GM21528 (cell line): ENCODE measurements around the gene HES3.

Experiments
- ATAC-seq: cut with Tn5 transposase; IDR thresholded peaks from one replicate; pipeline ENCODE4 v1.9.1; 2021; ENCODE audit warnings: mild to moderate bottlenecking, moderate library complexity; ENCODE audit not compliant: unreplicated experiment, low FRiP score

HES3 gene

DNA sequence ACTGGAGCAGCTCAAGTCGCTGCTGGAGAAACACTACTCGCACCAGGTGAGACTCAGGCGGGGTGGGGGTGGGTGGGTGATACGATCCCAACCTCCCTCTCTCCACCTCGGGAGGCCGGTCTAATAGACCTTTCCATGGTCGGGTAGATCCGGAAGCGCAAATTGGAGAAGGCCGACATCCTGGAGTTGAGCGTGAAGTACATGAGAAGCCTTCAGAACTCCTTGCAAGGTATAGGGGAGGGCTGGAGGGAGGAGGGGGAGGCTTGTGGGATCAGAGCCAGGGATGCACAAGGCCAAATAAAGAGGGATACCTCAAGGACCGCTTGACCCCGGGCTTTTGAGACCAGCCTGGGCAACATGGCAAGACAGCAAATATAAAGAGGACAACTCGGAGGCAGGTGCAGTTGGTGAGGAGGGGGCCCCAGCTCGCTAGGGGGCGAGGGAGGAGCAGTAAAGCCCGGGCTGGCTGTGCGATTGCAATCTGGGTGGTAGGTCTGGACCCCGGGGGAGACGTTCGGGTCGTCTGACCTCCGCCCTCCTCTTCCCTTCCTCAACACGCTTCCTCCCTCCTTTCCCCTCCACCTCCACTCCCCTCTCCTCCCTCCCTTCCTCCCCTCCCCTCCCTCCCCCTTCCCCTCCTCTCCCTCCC, 546 bp downstream of the HES3 start:
- ATAC-seq: no peak

DNA sequence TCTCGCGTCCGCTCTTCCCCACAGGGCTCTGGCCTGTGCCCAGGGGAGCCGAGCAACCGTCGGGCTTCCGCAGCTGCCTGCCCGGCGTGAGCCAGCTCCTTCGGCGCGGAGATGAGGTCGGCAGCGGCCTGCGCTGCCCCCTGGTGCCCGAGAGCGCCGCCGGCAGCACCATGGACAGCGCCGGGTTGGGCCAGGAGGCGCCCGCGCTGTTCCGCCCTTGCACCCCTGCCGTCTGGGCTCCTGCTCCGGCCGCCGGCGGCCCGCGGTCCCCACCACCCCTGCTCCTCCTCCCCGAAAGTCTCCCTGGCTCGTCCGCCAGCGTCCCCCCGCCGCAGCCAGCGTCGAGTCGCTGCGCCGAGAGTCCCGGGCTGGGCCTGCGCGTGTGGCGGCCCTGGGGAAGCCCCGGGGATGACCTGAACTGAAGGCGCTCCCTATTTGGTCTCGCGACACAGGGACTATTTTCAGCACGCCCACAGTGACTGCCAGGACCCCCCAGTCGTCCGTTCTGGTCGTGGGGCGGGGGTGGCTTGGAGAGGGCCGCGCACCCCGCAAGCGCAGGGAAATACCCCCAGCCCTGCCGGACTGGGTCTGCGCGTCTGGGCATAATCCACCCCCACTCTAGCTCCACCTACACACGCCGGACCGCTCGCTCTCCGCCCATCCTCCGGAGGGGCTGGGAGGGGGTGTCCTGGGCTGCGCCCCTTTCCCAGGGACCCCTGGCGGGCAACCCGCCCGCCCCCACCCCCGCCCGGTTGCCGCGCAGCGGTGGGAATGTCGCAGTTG, 1.3 kb downstream of the HES3 start:
- ATAC-seq: no peak

DNA sequence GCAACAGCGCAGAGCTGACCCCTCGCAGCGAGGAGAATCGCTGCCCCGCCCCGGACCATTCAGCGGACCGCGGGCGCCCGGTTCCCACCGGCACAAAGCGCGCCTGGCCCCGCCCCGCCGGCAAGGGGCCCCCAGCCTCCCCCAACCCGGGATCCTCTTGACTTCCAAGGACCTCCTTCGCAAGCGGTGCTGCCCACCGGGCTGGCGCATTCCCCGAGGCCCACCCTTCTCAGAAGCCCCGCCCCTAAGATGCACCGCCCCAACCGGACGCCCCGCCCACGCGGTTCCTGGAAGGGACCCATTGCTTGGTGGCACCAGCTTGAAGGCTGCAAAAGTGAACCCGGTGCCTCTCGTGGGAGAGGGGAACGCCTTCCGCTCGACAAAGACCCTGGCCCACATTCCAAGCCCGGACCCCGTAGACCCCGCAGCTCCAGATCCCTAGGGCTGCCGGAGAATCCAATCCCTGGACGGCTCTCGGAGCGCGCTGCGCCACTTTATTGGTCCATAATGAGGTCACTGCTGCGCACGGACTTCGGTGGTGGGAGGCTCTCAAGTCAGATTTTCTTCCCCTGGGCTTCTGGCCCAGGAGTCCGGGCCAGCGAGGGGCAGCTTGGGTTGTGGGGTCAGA, 2.0 kb downstream of the HES3 start:
- ATAC-seq: no peak

DNA sequence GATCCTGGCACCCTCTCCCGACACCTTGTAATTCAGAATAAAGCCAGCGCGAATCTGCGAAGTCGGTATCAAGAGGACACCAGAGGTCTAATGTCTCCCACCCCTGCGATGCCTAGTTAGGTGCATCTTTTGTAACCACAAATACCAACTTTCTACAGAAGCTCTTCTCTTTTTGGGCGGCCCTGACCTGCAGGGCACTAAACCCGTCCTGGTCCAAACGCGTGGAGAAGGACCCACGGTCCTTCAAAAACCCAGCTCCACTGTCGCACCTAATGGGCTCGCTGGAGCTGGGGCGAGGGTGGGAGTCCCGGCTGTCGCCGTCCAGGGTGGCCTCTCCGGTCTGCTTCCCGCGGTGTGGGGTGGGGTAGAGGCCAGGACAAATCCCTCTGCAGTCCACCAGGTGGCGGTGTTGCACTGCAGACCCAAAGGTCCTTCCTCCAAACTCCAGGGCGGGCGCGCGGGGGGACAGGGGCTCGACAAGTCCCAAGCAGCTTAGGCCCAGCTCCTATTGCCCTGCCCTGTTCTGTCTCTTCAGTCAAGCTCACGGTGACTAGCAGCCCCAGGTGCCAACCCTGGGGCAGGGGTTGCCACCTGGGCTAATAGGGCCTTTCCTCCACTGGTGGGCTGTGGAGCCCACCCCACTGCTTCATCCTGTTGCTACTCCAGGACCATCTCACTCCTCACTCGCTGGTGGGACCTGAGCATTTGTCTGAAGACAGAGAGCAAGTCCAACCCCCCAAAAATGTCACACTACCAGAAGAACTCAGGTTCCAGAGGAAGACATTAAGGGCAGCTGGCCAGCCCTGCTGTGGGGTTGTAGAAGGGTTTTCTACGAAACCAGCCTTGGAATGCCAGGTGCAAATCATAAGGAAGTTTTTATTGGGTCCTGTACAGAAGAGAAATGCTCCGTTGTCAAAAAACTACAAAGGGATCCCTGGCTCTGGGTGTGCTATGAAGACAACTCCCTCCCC, 2.8 kb downstream of the HES3 start:
- ATAC-seq: peak; percentile 44

DNA sequence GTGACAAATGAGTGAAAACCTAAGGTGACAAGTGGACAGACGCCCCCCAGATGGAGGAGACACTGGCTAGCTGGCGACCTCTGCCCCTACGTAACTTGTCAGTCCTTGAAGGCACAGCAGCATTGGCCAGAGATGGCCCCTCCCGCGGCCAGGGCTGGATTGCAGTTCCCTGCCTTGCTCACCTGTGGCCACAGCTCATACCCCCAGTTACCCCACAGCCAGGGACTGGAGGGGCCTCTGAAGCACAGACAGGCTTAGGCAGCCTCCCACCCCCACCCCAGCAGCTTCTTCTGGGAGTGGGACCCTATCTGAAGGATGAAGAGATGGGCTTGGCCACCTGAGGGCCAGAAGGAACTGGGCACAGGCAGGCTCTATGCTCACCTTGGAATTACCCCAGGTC, 3.7 kb downstream of the HES3 start:
- no peak for ATAC-seq

DNA sequence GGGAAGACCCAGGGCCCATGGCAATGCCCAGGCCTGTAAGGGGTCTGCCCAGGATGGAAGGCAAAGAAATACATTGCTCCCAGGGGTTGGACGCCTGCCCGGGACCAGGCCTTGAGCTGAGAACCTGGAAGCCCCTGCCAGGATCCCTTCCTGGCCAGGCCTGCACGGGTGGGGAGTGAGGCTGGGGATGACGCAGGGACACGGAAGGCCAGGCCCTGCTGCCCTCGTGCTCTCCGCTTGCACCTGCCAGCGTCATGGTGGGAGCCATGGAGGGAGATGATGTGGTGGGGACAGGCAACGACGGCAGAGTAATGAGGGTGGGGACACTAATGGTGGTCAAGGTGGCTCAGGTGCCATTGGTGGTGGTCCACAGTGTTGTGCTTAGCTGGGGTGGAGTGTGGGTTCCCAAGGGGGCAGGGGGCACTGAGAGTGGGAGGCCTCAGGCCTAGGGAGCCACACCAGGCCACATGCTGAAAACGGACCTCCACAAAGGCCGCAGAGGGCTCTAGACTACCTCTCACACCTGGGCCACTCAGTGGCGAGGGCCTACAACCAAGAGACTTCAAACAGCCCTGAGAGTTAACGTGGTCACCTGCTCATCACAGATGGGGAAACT, 4.3 kb downstream of the HES3 start:
- ATAC-seq: no peak

DNA sequence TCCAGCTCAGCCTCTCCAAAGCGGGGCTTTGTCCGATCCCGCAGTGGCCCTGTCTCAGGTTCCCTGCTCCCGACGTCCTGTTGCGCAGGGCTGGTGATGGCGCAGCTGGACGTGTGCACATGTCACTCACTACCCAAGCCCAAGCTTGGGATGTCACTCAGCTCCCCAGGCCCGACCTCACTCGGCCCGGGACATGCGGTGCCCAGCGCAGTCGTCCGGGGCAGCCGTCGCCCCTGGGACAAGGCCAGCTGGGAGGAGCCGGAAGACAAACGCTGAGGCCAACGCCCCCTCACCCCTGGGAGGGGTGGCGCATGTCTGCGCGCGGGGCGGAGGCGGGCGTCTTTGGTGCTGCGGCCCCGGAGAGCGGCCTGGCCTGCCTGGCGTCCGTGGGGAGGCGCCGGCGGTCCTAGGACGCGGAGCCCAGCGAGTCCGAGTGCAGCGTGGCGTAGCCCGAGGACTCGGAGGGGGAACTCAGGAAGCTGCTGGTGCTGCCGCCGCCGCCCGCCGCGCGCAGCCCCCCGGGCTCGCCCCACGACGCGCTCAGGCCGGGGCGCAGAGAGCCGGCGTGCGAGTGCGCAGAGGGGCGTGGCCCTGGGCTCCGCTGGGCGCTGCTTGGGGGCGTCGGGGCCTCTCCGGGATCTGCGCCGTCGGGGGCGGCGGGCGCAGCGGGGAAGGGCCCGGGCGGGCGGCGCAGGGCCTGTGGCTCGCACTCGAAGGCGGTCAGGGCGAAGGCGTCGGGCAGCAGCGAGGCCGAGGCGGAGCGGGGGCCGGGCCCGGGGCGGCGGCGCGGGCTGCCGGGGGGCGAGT, 5.2 kb downstream of the HES3 start:
- ATAC-seq: no peak

DNA sequence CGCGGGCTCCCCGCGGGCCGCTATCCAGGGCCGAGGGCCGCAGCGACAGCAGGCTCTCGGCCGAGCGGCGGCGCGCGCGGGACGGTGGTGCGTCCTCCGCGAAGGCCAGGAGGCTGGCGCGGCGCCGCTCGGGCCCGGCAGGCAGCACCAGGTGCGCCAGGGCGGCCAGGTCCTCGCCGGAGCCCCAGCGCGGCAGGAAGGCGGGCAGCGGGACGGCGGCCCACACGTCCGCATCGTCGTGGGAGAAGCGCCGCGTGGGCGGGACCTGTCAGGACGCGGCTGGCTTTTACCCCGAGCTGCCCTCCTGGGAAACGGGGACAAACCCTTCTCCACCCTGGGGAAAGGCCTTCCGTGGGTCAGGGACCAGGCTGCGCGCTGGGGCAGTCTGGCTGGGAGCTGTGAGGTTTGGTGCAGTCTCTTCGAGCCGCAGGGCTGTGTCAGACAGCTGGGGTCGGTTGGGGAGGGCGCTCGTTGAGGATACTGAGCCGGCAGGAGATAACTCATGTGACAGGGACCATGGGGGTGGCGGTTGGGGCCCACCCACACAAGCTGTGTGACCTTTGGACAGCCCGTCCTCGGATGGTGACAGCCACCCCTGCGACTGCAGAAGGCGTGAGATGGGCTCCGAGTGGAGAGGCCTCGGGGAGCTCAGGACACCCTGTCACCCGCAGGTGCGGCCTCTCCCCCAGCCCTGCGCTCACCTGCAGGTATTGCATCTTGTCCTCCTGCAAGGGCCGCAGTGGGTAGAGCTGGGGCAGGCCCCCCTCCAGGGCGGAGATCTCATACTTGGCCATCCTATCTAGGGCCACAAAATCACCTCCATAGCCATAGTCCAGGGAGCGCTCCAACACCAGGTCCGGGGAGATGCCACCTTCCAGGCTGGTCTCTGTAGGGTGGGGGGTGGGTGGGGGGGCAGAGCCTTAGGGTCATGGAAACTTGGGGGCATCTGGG, 6.0 kb downstream of the HES3 start:
- ATAC-seq: no peak

DNA sequence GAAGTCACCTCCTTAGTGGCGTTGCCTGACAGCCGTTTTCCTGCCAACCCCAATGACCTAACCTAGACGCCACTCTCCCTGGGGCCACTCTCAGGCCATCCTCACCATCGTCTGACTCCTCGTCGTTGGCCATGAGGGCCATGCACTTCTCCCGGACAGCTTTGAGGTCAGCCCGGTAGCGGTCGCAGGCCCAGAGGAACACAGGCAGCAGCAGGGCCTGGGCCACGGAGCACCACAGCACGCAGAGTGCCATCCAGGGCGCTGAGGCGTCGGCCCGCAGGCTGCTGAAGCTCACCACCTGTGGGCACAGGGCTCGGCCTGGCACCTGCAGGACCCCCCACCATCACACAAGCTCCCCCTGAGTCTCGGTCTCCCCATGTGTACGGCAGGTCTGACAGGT, 7.3 kb downstream of the HES3 start:
- no peak for ATAC-seq

DNA sequence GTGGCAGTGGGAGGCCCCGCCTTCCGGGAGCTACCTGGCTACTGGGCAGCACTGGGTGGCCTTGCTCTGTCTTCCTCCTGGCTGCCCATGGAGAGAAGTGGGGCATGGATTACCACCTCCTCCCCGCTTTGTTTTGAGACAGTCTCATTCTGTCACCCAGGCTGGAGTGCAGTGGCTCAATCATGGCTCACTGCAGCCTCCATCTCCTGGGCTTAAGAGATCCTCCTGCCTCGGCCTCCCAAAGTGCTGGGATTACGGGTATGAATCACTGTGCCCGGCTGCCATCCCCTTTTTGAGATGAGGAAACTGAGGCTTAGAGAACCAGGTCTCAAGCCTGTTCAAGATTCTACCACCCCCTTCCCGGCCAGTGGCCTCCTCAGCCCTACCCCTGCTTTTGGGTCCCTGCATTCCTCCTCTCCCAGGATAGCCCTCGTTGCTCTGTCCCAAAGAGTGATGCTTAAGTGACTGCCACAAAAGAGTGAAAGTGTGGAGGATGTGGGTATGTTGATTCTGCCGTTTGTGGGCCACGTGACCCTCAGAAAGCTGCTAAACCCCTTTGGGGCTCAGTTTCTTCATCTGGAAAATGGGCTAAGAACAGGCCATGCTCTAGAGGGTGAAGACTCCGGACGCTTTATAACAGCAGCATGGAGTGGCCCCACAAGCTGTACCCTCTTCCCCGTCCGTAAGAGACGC, 7.8 kb downstream of the HES3 start:
- ATAC-seq: no peak

DNA sequence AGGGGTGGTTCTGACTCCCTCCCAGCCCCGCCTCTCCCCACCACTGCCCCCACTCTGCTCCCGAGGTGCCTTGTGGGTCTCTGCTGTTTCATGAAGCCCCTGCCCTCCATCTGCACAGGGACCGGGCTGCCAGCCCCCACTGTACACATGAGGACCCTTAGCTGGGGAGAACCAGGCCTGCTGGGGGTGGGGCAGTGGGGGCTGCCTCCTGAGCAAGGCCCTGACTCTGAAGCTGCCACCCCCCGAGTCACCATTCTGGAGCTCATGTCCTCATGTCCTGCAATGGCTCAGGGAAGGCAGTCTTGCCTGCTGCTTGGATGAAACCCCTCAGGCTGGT, 8.4 kb downstream of the HES3 start:
- ATAC-seq: no peak

DNA sequence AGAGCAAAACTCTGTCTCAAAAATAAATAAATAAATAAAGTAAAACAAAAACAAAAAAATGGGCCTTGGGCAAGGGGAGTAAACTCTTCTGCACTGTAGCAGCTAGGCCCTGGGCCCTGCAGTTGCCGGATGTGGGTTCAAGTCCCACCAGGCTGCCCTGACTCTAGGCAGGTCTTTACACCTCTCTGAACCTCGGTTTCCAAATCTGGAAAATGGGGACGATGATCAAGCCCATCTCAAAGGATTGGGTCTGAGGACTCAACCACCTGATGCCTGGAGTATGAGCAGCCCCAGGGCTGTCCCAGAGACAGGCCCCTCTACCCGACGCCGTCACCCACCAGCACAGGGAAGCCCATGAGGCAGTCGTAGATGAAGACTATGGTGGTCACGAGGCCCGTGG, 9.4 kb downstream of the HES3 start:
- ATAC-seq: no peak

DNA sequence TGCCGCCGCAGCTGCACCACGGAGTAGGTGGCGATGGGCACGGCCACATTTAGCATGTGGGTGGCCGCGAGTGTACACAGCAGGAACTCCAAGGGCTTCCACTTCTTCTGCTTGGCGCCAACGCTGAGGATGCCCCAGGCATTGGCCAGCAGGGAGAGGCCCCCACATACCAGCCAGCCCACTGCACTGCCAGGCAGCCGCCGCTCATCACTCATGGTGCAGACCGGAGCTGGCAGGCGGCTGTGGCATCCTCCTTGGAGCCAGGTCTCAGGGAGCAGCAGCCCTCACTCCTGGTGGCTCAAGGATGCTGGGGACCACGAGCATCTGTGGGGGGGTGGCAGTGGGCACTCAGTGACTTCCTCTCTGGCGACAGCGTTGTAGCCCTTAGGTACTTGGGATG, 10.7 kb downstream of the HES3 start:
- ATAC-seq: no peak

DNA sequence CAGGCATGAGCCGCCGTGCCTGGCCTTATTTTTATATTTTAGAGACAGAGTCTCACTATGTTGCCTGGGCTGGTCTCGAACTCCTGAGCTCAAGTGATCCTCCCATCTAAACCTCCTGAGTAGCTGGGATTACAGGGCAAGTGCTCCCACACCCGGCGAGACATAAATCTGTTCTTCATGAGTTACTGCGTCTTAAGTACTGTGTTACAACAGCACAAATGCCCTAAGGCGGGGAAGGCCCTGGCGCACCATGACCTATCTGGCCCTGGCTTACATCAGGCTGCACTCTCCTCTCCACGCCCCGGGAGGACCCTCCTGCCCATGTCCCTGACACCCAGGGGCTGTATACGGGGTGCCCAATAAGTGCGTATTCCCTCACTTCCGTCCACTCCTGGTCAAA, 12.7 kb downstream of the HES3 start:
- no peak for ATAC-seq

DNA sequence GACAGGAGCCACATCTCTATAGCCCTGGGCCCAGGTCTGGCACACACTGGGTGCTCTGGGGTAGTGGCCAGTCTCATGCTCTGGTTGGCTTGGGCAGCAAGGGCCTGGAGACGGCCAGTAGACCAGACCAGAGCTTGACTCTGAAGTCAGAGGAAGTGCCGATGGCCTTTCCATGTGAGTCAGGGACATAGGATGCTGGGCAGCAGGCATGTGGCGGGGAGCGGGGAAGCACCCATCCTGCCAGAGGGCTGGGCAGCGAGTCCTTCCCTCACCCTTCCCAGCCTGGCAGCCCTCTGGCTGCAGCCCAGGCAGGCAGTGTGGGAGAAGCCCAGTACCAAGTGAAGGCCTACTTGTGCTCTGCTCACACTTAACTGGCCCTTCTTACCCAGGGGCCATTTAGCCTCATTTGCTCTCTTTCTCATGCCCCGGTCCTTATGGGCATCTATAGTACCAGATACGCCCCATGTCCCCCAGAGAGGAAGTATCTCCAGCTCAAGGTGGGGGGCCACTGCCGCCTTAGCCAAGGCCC, 13.6 kb downstream of the HES3 start:
- no peak for ATAC-seq

DNA sequence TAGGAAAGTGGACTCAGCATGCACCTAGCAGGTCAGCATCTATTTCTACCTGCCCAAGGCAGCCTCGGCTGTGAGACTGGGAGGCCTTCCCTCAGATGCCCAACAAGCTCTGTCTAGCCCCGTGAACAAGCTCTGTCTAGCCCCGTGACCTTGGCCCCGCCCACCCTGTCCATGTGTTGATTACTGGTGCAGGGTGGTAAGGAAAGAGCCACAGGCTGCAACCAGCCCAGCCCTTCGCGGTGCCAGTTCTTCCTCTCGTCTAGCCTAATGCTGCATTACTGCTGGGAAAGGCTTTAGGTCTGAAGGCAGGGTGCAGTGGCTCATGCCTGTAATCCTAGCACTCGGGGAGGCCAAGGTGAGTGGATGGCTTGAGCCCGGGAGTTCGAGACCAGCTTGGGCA, 14.7 kb downstream of the HES3 start:
- no peak for ATAC-seq

DNA sequence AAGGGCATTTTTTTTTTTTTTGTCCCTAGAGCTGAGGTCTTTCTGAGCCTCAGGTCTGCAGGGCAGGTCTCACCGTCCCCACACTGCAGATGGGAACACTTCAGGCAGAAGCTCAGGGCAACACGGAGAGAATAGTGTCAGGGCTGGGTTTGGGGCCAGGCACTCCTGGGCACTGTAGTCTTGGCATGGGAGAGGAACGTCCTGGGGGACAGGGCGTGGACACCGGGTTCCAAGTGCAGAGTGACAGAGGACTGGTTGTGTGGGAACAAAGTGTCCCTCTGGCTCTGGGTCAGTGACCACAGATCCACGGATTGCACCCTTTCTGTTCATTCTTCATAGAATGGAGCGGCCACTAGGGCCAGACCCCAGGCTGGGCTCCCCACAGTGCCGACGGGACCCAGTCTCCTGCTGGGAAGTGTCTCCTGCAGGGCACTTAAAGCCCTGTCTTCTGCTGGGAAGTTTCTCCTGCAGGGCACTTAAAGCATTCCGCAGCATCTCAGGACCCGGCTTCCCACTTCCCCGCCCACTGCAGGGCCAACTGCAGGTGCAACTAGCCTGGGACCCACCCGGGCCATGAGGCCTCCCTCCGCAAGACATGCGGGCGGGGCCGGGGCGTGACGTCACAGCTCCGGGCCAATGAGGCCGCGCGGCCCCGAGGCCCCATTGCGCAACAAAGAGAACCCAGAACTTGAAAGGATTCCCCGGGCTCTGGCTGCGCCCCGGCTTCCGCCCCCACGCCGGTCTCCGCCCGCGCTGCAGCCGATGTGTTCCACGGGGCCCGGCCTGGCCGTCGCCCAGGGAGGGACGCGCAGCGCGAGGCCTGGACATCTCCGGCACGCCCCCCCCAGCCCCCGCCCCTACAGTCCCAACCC, 15.7 kb downstream of the HES3 start:
- ATAC-seq: peak; percentile 55
